Gastrocnemius medialis (tissue), 4 donors: ENCODE measurements around the gene MTERF4. TPM values are rescaled to one million over a fixed set of nuclear protein-coding genes. Genes with fewer than 3 reads are reported as not detected.

Experiments
- ATAC-seq, 2 donors: fragments of 150-250 bp; one replicate each; pipeline ENCODE4 v1.9.1; 2016
- DNase-seq, 2 donors: peaks; one replicate each; pipeline ENCODE4 v3.0.0-alpha.2; 2019
- H3K27ac ChIP-seq, 4 donors: fragments of 200-600 bp; sonication (generic); 1 replicate in 1 of 4; 2 replicates in 3 of 4; pipeline ENCODE4 v1.5.1; 2016 to 2018; ENCODE audit warnings: mild to moderate bottlenecking in 2 of 4, moderate library complexity in 1 of 4
- H3K27me3 ChIP-seq, 3 donors: fragments of 200-600 bp; sonication (generic) in 2 of 3; 1 replicate in 1 of 3; 2 replicates in 2 of 3; pipeline versions ENCODE4 v1.5.1 to v1.6.0; 2016 to 2019; ENCODE audit warnings: mild to moderate bottlenecking in 1 of 3, moderate library complexity in 1 of 3
- H3K36me3 ChIP-seq, 2 donors: fragments of 200-600 bp; sonication (generic) in 1 of 2; one replicate each; pipeline ENCODE4 v1.5.1; 2017 to 2018
- H3K4me1 ChIP-seq, 2 donors: fragments of 200-600 bp; sonication (generic) in 1 of 2; one replicate each; pipeline ENCODE4 v1.5.1; 2016 to 2017; ENCODE audit warnings: mild to moderate bottlenecking in 2 of 2
- H3K4me3 ChIP-seq, 4 donors: fragments of 200-600 bp; sonication (generic) in 3 of 4; 1 replicate in 1 of 4; 2 replicates in 3 of 4; pipeline ENCODE4 v1.5.1; 2016 to 2019; ENCODE audit warnings: mild to moderate bottlenecking in 2 of 4
- H3K9me3 ChIP-seq, 3 donors: fragments of 200-600 bp; sonication (generic) in 2 of 3; 1 replicate in 1 of 3; 2 replicates in 2 of 3; pipeline ENCODE4 v1.5.1; 2016 to 2019
- POLR2A ChIP-seq, 2 donors: fragments of 450-650 bp; IDR thresholded peaks; one replicate each; pipeline ENCODE4 v1.6.1; 2017; ENCODE audit warnings: antibody characterized with exemption in 2 of 2, mild to moderate bottlenecking in 2 of 2, moderate library complexity in 2 of 2
- in situ Hi-C, 4 donors: fragments of 200-750 bp; cut with MboI; loops; one replicate each; pipeline versions ENCODE4 v1.15.0 to v1.8.0; 2017; ENCODE audit warnings: low sequenced_read_pairs in 4 of 4
- intact Hi-C: fragments of 100-400 bp; cut with DNase I; formaldehyde crosslinking; loops from one replicate; pipeline ENCODE4 v1.15.1; 2023; ENCODE audit warnings: low total_unique reads
- total RNA-seq, 4 donors: library from RNA; depleted of rRNA; stranded (reverse); fragments of >200 nt; gene quantifications; one replicate each; pipeline versions ENCODE4 v1.1.0 to v1.2.3, GENCODE V29; 2016
- TF ChIP-seq, protein P1 (sequence below), 5 experiments: fragments of 450-650 bp in 3 of 5; fragments of 200-600 bp in 2 of 5; sonication (generic) in 2 of 5; IDR thresholded peaks in 4 of 5; conservative IDR thresholded peaks in 1 of 5; 1 replicate in 4 of 5; 2 replicates in 1 of 5; pipeline ENCODE4 v1.5.1; 2016 to 2019; ENCODE audit warnings: antibody characterized with exemption in 5 of 5, mild to moderate bottlenecking in 3 of 5, moderate library complexity in 3 of 5

MTERF4 gene
- total RNA-seq, 4 donors from 2014 or later: 21.8 to 49.3 (median 37.0) TPM

DNA sequence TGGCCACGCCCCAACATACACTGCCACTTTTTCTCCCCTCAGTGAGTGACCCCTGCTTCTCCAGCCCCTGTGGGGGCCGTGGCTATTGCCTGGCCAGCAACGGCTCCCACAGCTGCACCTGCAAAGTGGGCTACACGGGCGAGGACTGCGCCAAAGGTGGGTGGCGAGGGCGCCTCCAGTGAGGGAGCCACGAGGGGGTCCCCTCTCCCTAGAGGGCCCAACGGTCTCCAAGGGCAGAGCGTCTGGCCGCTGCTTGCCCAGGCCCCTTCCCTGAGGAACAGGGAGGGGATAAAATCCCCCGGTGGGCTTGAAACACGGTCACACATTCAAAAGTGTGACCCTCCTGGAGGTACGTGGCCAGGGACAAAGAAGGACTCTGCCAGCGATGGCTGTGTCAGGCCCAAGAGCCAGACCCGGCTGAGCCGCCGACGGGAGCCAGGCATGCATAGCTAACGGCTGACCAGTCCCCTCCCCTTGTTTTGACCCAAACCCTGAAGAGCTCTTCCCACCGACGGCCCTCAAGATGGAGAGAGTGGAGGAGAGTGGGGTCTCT, 37.2 kb downstream of the MTERF4 start:
- intact Hi-C loops: no loop called here
- Histone ChIP-seq H3K4me1 (no peaks in the 10 kb centered on the region), H3K4me3 (no peak overlapping the region), H3K27me3 (no peaks in the 10 kb centered on the region), H3K36me3 (peaks cover 0 to 45% of the 10 kb centered on the region in 2 donors), H3K27ac (no peak overlapping the region), H3K9me3 (no peaks in the 10 kb centered on the region)
- ATAC-seq (no peak), DNase-seq (no peak)
- in situ Hi-C loops: no loop called here
- no peak for TF ChIP-seq POLR2A (IDR thresholded peaks at IDR 0.05)
- TF ChIP-seq, protein P1, sequence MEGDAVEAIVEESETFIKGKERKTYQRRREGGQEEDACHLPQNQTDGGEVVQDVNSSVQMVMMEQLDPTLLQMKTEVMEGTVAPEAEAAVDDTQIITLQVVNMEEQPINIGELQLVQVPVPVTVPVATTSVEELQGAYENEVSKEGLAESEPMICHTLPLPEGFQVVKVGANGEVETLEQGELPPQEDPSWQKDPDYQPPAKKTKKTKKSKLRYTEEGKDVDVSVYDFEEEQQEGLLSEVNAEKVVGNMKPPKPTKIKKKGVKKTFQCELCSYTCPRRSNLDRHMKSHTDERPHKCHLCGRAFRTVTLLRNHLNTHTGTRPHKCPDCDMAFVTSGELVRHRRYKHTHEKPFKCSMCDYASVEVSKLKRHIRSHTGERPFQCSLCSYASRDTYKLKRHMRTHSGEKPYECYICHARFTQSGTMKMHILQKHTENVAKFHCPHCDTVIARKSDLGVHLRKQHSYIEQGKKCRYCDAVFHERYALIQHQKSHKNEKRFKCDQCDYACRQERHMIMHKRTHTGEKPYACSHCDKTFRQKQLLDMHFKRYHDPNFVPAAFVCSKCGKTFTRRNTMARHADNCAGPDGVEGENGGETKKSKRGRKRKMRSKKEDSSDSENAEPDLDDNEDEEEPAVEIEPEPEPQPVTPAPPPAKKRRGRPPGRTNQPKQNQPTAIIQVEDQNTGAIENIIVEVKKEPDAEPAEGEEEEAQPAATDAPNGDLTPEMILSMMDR (IDR thresholded peaks at IDR 0.05 in 4 of 5, conservative IDR thresholded peaks at IDR 0.05 in 1 of 5): no peak

DNA sequence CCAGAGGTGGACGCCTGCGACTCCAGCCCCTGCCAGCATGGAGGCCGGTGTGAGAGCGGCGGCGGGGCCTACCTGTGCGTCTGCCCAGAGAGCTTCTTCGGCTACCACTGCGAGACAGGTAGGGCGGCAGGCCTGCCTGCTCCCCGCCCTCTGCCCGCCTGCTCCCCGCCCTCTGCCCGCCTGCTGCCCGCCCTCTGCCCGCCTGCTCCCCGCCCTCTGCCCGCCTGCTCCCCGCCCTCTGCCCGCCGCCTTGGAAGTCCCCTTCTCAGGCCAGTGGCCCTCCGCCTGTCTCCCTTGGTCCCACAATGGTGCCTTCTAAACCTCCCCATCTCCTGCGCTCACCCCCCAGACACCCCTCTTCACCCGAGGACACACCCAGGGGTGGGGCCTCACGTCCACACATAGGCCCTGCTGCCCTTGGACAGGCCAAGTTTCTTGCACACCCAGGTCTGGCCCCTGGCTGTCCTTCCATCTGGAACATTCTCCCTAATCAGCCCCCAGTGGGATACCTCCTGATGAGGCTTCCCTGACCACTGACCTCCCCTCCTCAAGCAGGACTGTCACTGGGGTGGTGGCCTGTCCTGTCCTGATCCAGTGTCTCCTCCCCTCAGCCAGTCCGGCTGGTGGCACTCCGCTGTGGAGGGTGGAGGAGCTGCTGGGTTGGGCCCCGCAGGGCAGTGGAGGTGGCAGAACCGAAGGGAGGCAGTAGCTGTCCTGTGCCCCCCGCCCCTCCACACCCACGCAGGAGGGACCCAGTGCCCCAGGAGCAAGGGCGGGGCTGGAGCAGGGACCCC, 37.9 kb downstream of the MTERF4 start:
- Histone ChIP-seq H3K27me3 (no peaks in the 10 kb centered on the region), H3K4me3 (no peak overlapping the region), H3K9me3 (no peaks in the 10 kb centered on the region), H3K36me3 (peaks cover 0 to 38% of the 10 kb centered on the region in 2 donors), H3K4me1 (no peaks in the 10 kb centered on the region), H3K27ac (no peak overlapping the region)
- TF ChIP-seq, protein P1 (IDR thresholded peaks at IDR 0.05 in 4 of 5, conservative IDR thresholded peaks at IDR 0.05 in 1 of 5): no peak
- TF ChIP-seq POLR2A (IDR thresholded peaks at IDR 0.05): no peak
- ATAC-seq (no peak), DNase-seq (no peak)
- intact Hi-C loops: no loop called here
- in situ Hi-C loops: no loop called here

GRCh38 chr2:241063587-241063986, 38.5 kb downstream of the MTERF4 start:
- Histone ChIP-seq H3K27ac (no peak overlapping the region), H3K27me3 (no peaks in the 10 kb centered on the region), H3K36me3 (peaks cover 0 to 32% of the 10 kb centered on the region in 2 donors), H3K9me3 (no peaks in the 10 kb centered on the region), H3K4me3 (no peak overlapping the region), H3K4me1 (no peaks in the 10 kb centered on the region)
- TF ChIP-seq, protein P1 (IDR thresholded peaks at IDR 0.05 in 4 of 5, conservative IDR thresholded peaks at IDR 0.05 in 1 of 5): no peak
- intact Hi-C loops: no loop called here
- in situ Hi-C loops: no loop called here
- ATAC-seq (no peak), DNase-seq (no peak)

- DNase-seq: no peak
- H3K4me1 ChIP-seq: no peaks in the 10 kb centered on the region
- ATAC-seq: no peak
- TF ChIP-seq, protein P1 (IDR thresholded peaks at IDR 0.05 in 4 of 5, conservative IDR thresholded peaks at IDR 0.05 in 1 of 5): no peak
- no peak for TF ChIP-seq POLR2A (IDR thresholded peaks at IDR 0.05)
- H3K27me3 ChIP-seq: no peaks in the 10 kb centered on the region
- intact Hi-C loops: no loop called here
- no peak overlapping the region for H3K4me3 ChIP-seq
- H3K27ac ChIP-seq: no peak overlapping the region
- H3K9me3 ChIP-seq: no peaks in the 10 kb centered on the region
- peaks cover 0 to 27% of the 10 kb centered on the region in 2 donors for H3K36me3 ChIP-seq
- in situ Hi-C loops: no loop called here
Observed at GRCh38 chr2:241063093-241063551, 39.0 kb downstream of the MTERF4 start.
